IMR-90 (cell line): ENCODE data around the gene STAM2. TPM values are rescaled to one million over a fixed set of nuclear protein-coding genes. Genes with fewer than 3 reads are reported as not detected.

ENCODE experiments used
- ATAC-seq: fragments of 200-7000 bp; cut with Tn5 transposase; 2 replicates; pipeline ENCODE4 v1.9.1; 2020; ENCODE audit warnings: low read depth, mild to moderate bottlenecking, moderate library complexity
- BruUV-seq: library from RNA; stranded (reverse); fragments of 400-500 nt; replicated peaks from 2 replicates; lab custom pipeline; 2021; lab: Mats Ljungman, UMichigan
- CTCF ChIA-PET: fragments of 300-600 bp; formaldehyde crosslinking; extraction: SDS; loops from one replicate; lab custom pipeline; 2021; ENCODE audit warnings: antibody characterized with exemption; lab: Yijun Ruan, JAX
- POLR2A ChIA-PET: fragments of 300-600 bp; sonication (Branson Sonifier 250); formaldehyde crosslinking; loops from one replicate; lab custom pipeline; 2022; ENCODE audit warnings: antibody characterized with exemption; ENCODE audit not compliant: unreplicated experiment; lab: Charles Lee
- DNase-seq: peaks from one replicate; pipeline ENCODE4 v3.0.0; 2013
- H2AFZ ChIP-seq: replicated peaks from 2 replicates; pipeline ENCODE3; 2013; ENCODE audit warnings: low read length, mild to moderate bottlenecking; ENCODE audit not compliant: poor library complexity
- H2AK5ac ChIP-seq: 2 replicates; pipeline ENCODE4 v1.6.1; 2013; ENCODE audit warnings: low read depth, low read length, inconsistent platforms
- H2AK9ac ChIP-seq: replicated peaks from 2 replicates; pipeline ENCODE3; 2013; ENCODE audit warnings: mild to moderate bottlenecking, low read depth, low read length, moderate library complexity; ENCODE audit not compliant: poor library complexity
- H2BK120ac ChIP-seq: 2 replicates; pipeline ENCODE4 v1.6.1; 2013; ENCODE audit warnings: low read depth, low read length, inconsistent platforms
- H2BK15ac ChIP-seq: 3 replicates; pipeline ENCODE4 v1.6.1; 2013; ENCODE audit warnings: low read depth, low read length, inconsistent platforms
- H2BK20ac ChIP-seq: 2 replicates; pipeline ENCODE4 v1.6.1; 2013; ENCODE audit warnings: low read depth, mild to moderate bottlenecking, inconsistent platforms, low read length, moderate library complexity
- H2BK5ac ChIP-seq: 2 replicates; pipeline ENCODE4 v1.6.1; 2013; ENCODE audit warnings: mild to moderate bottlenecking, low read depth, low read length, inconsistent platforms; ENCODE audit not compliant: poor library complexity, severe bottlenecking
- H3K14ac ChIP-seq: replicated peaks from 2 replicates; pipeline ENCODE4 v1.6.1; 2013; ENCODE audit warnings: low read depth, low read length, inconsistent platforms
- H3K18ac ChIP-seq: 2 replicates; pipeline ENCODE4 v1.6.1; 2013; ENCODE audit warnings: low read depth, low read length, control low read depth
- H3K23ac ChIP-seq: 2 replicates; pipeline ENCODE4 v1.6.1; 2013; ENCODE audit warnings: low read depth, low read length, inconsistent platforms
- H3K27ac ChIP-seq: 2 replicates; pipeline ENCODE4 v1.5.1; 2013; ENCODE audit warnings: mild to moderate bottlenecking, control low read depth, low read length; ENCODE audit not compliant: insufficient read depth
- H3K27me3 ChIP-seq: 2 replicates; pipeline ENCODE4 v1.6.1; 2013; ENCODE audit warnings: low read length; ENCODE audit not compliant: control insufficient read depth, insufficient read depth
- H3K36me3 ChIP-seq: 2 replicates; pipeline ENCODE4 v1.6.1; 2013; ENCODE audit warnings: low read length, mixed read lengths; ENCODE audit not compliant: control insufficient read depth, insufficient read depth
- H3K4ac ChIP-seq: 2 replicates; pipeline ENCODE4 v1.6.1; 2013; ENCODE audit warnings: low read depth, low read length, inconsistent platforms
- H3K4me1 ChIP-seq: 2 replicates; pipeline ENCODE4 v1.6.1; 2013; ENCODE audit warnings: low read length, mixed read lengths; ENCODE audit not compliant: control insufficient read depth, insufficient read depth
- H3K4me2 ChIP-seq: 2 replicates; pipeline ENCODE4 v1.6.1; 2013; ENCODE audit warnings: low read depth, mild to moderate bottlenecking, control low read depth, low read length, moderate library complexity
- H3K4me3 ChIP-seq: 2 replicates; pipeline ENCODE4 v1.5.1; 2013; ENCODE audit warnings: low read depth, mild to moderate bottlenecking, control low read depth, low read length, moderate library complexity; ENCODE audit not compliant: insufficient read depth
- H3K56ac ChIP-seq: 2 replicates; pipeline ENCODE4 v1.6.1; 2013; ENCODE audit warnings: low read length, inconsistent platforms; ENCODE audit not compliant: insufficient read depth; ENCODE audit errors: extremely low read depth
- H3K79me1 ChIP-seq, 2 experiments: 2 replicates each; pipeline ENCODE4 v1.6.1; 2013; ENCODE audit warnings: low read length in 2 of 2, inconsistent platforms in 1 of 2, low read depth in 1 of 2
- H3K9ac ChIP-seq: 2 replicates; pipeline ENCODE4 v1.6.1; 2013; ENCODE audit warnings: low read depth, low read length, control low read depth
- H3K9me1 ChIP-seq: 2 replicates; pipeline ENCODE4 v1.6.1; 2013; ENCODE audit warnings: low read length, inconsistent platforms; ENCODE audit not compliant: insufficient read depth
- H3K9me3 ChIP-seq: 2 replicates; pipeline ENCODE4 v1.6.1; 2013; ENCODE audit warnings: low read length; ENCODE audit not compliant: control insufficient read depth, insufficient read depth
- H4K20me1 ChIP-seq: 2 replicates; pipeline ENCODE4 v1.6.1; 2013; ENCODE audit warnings: low read length, inconsistent platforms; ENCODE audit not compliant: insufficient read depth
- H4K5ac ChIP-seq: 2 replicates; pipeline ENCODE4 v1.6.1; 2013; ENCODE audit warnings: mild to moderate bottlenecking, low read depth, low read length, control low read depth
- H4K8ac ChIP-seq, 2 experiments: 2 replicates each; pipeline ENCODE4 v1.6.1; 2013; ENCODE audit warnings: low read depth in 2 of 2, low read length in 2 of 2, control low read depth in 1 of 2, inconsistent platforms in 1 of 2
- H4K91ac ChIP-seq: 2 replicates; pipeline ENCODE4 v1.6.1; 2013; ENCODE audit warnings: low read depth, low read length, inconsistent platforms; ENCODE audit not compliant: insufficient read depth
- BHLHE40 ChIP-seq: fragments of 150-350 bp; IDR thresholded peaks from 2 replicates; pipeline ENCODE4 v1.6.1; 2016; ENCODE audit warnings: mild to moderate bottlenecking, low read depth, low read length
- CEBPB ChIP-seq: IDR thresholded peaks from 2 replicates; pipeline ENCODE4 v1.6.1; 2012; ENCODE audit warnings: low read depth, low read length, improper control_type of control experiment
- CHD1 ChIP-seq: IDR thresholded peaks from 2 replicates; pipeline ENCODE4 v1.6.1; 2012; ENCODE audit warnings: low read depth, low read length, improper control_type of control experiment
- ELK1 ChIP-seq: fragments of 150-350 bp; IDR thresholded peaks from 2 replicates; pipeline ENCODE4 v1.6.1; 2016; ENCODE audit warnings: low read depth, mild to moderate bottlenecking, low read length, moderate library complexity, borderline replicate concordance
- FOS ChIP-seq: fragments of 150-350 bp; IDR thresholded peaks from 2 replicates; pipeline ENCODE4 v1.6.1; 2016; ENCODE audit warnings: low read depth, low read length
- MAFK ChIP-seq: IDR thresholded peaks from 2 replicates; pipeline ENCODE4 v1.6.1; 2012; ENCODE audit warnings: low read depth, low read length, improper control_type of control experiment
- MAZ ChIP-seq: IDR thresholded peaks from 2 replicates; pipeline ENCODE4 v1.6.1; 2012; ENCODE audit warnings: low read depth, mild to moderate bottlenecking, low read length, improper control_type of control experiment, moderate library complexity, borderline replicate concordance
- MXI1 ChIP-seq: IDR thresholded peaks from 2 replicates; pipeline ENCODE4 v1.6.1; 2012; ENCODE audit warnings: low read depth, mild to moderate bottlenecking, low read length, moderate library complexity, borderline replicate concordance
- NFE2L2 ChIP-seq: fragments of 150-350 bp; IDR thresholded peaks from 2 replicates; pipeline ENCODE4 v1.6.1; 2016; ENCODE audit warnings: low read depth, mild to moderate bottlenecking, low read length
- POLR2A ChIP-seq: IDR thresholded peaks from 2 replicates; pipeline ENCODE4 v1.6.1; 2012; ENCODE audit warnings: mild to moderate bottlenecking, low read depth, low read length
- RAD21 ChIP-seq: IDR thresholded peaks from 2 replicates; pipeline ENCODE4 v1.6.1; 2012; ENCODE audit warnings: low read length, improper control_type of control experiment
- RCOR1 ChIP-seq: IDR thresholded peaks from 2 replicates; pipeline ENCODE4 v1.6.1; 2012; ENCODE audit warnings: mild to moderate bottlenecking, low read length, improper control_type of control experiment; ENCODE audit not compliant: insufficient replicate concordance
- RFX5 ChIP-seq: IDR thresholded peaks from 2 replicates; pipeline ENCODE4 v1.8.0; 2012; ENCODE audit warnings: low read depth, mild to moderate bottlenecking, low read length, moderate library complexity
- SMC3 ChIP-seq: fragments of 150-350 bp; IDR thresholded peaks from 2 replicates; pipeline ENCODE4 v1.6.1; 2016; ENCODE audit warnings: low read depth, mild to moderate bottlenecking, antibody characterized with exemption, low read length, moderate library complexity
- WGBS, 2 experiments: methylation state at CpG; one replicate each; pipeline versions ENCODE4 v1.1.5 to v1.1.7; 2013; ENCODE audit warnings: missing lambda C conversion rate in 2 of 2; ENCODE audit not compliant: insufficient read length in 1 of 2; ENCODE audit errors: extremely low coverage in 2 of 2; 5-methylcytosine and 5-hydroxymethylcytosine counted together
- dilution Hi-C: fragments of 300-500 bp; cut with HindIII; formaldehyde crosslinking; loops from one replicate; pipeline ENCODE4 v1.14.3; 2018; ENCODE audit warnings: low sequenced_read_pairs; ENCODE audit not compliant: unreplicated experiment
- in situ Hi-C: fragments of 300-500 bp; cut with MboI; formaldehyde crosslinking; loops from 3 replicates; pipeline ENCODE4 v1.14.3; 2019; ENCODE audit warnings: low sequenced_read_pairs, inconsistent platforms, mixed read lengths
- intact Hi-C: fragments of 100-400 bp; cut with micrococcal nuclease; formaldehyde crosslinking; loops from 2 replicates; pipeline ENCODE4 v1.10.0; 2022
- polyA plus RNA-seq, 3 experiments: library from polyadenylated mRNA; depleted of rRNA; stranded (reverse); fragments of >200 nt; gene quantifications; 2 replicates each; pipeline ENCODE4 v1.2.3, GENCODE V29; 2012; ENCODE audit warnings: low replicate concordance in 1 of 3
- total RNA-seq: library from RNA; depleted of rRNA; stranded (reverse); fragments of >200 nt; gene quantifications from 2 replicates; pipeline ENCODE4 v1.2.3, GENCODE V29; 2012

The STAM2 gene
- total and polyA plus RNA-seq, 2 of the 4 experiments (the other 2 are of a cell fraction), result 12.5 to 29.2 TPM

- TF ChIP-seq NFE2L2, result no peak
- TF ChIP-seq MAZ, result no peak
- TF ChIP-seq MXI1, result no peak
- TF ChIP-seq RCOR1, result no peak
- TF ChIP-seq FOS, result no peak
- no peak for TF ChIP-seq ELK1
- no peak for TF ChIP-seq SMC3
- no peak for TF ChIP-seq CEBPB
- no peak for TF ChIP-seq RFX5
- no peak for TF ChIP-seq BHLHE40
- TF ChIP-seq POLR2A, result no peak
- TF ChIP-seq CHD1, result no peak
- no peak for TF ChIP-seq RAD21
- no peak for TF ChIP-seq MAFK
- DNase-seq (no peak), ATAC-seq (no peak)
- Histone ChIP-seq H3K27me3 (no peaks in the 10 kb centered on the region), H2AK5ac (no peak overlapping the region), H4K8ac (no peak overlapping the region), H3K4me1 (no peaks in the 10 kb centered on the region), H3K14ac (no peak overlapping the region), H3K27ac (no peak overlapping the region), H3K36me3 (peaks cover 9% of the 10 kb centered on the region), H3K79me1 (no peaks in the 10 kb centered on the region), H3K9ac (no peak overlapping the region), H3K23ac (no peak overlapping the region), H4K91ac (no peak overlapping the region), H4K5ac (no peak overlapping the region), H3K4me3 (no peak overlapping the region), H3K9me1 (no peaks in the 10 kb centered on the region), H2BK120ac (no peak overlapping the region), H2BK5ac (no peak overlapping the region), H4K20me1 (no peaks in the 10 kb centered on the region), H2BK15ac (no peak overlapping the region), H2AFZ (no peak overlapping the region), H2BK20ac (no peak overlapping the region), H2AK9ac (no peak overlapping the region), H3K18ac (no peak overlapping the region), H3K4ac (no peak overlapping the region), H3K56ac (no peak overlapping the region), H3K4me2 (no peak overlapping the region), H3K9me3 (no peaks in the 10 kb centered on the region)
- intact Hi-C loops, result no loop called here
- ChIA-PET CTCF (no interaction called here), POLR2A (no interaction called here)
- BruUV-seq, result no TSS peak
- in situ Hi-C loops, result no loop called here
- dilution Hi-C loops, result no loop called here
- WGBS, 2 experiments, result no CpG with 5 or more reads among the region's 1 CpG
Observed at GRCh38 chr2:152120430-152120829, 55.1 kb downstream of the STAM2 start.
